ENCODE measurements around the gene CD34.

GRCh38 chr1:207862241-207862787 lies 48.6 kb downstream of the CD34 start:
- TF ChIP-seq CTCF (IDR thresholded peaks at IDR 0.05; ENCODE audit: poor library complexity, severe bottlenecking) (no peak), SMC3 (conservative IDR thresholded peaks at IDR 0.05; ENCODE audit: poor library complexity) (no peak), RAD21 (conservative IDR thresholded peaks at IDR 0.05) (no peak), EZH2 (IDR thresholded peaks at IDR 0.05; ENCODE audit: borderline replicate concordance, insufficient read depth, low read length, poor library complexity, severe bottlenecking) (no peak), POLR2AphosphoS5 (IDR thresholded peaks at IDR 0.05) (no peak), REST (IDR thresholded peaks at IDR 0.05; ENCODE audit: borderline replicate concordance) (no peak), TAF1 (IDR thresholded peaks at IDR 0.05; ENCODE audit: low read depth) (no peak), EP300 (conservative IDR thresholded peaks at IDR 0.05; ENCODE audit: poor library complexity, severe bottlenecking) (no peak)

Data from neural cell (in vitro differentiated cells).